GM23338 (cell line): ENCODE measurements around the gene EGF. TPM values are rescaled to one million over a fixed set of nuclear protein-coding genes. Genes with fewer than 3 reads are reported as not detected.

Experiments used
- ATAC-seq: fragments of 200-7000 bp; cut with Tn5 transposase; 3 replicates; pipeline ENCODE4 v1.9.1; 2020
- DNase-seq: peaks from one replicate; pipeline ENCODE4 v3.0.0-alpha.2; 2015; ENCODE audit warnings: low spot score
- H2AFZ ChIP-seq: fragments of 200-600 bp; sonication (generic); 2 replicates; pipeline ENCODE4 v1.8.0; 2016; ENCODE audit warnings: antibody characterized with exemption, mild to moderate bottlenecking, moderate library complexity
- H3F3A ChIP-seq: fragments of 200-600 bp; sonication (generic); replicated peaks from 2 replicates; pipeline ENCODE4 v1.8.0; 2017; ENCODE audit warnings: antibody characterized with exemption, mixed run types, low read depth
- H3K27ac ChIP-seq: fragments of 200-600 bp; sonication (generic); 2 replicates; pipeline ENCODE4 v1.6.1; 2016; ENCODE audit warnings: low read depth
- H3K27me3 ChIP-seq: fragments of 200-600 bp; sonication (generic); 2 replicates; pipeline ENCODE4 v1.8.0; 2016; ENCODE audit warnings: mild to moderate bottlenecking, mixed run types, moderate library complexity; ENCODE audit not compliant: insufficient read depth
- H3K36me3 ChIP-seq: fragments of 200-600 bp; sonication (generic); 2 replicates; pipeline ENCODE4 v1.8.0; 2016; ENCODE audit warnings: mild to moderate bottlenecking; ENCODE audit not compliant: insufficient read depth
- H3K4me1 ChIP-seq: fragments of 200-600 bp; sonication (generic); 2 replicates; pipeline ENCODE4 v1.8.0; 2016; ENCODE audit warnings: mild to moderate bottlenecking, moderate library complexity; ENCODE audit not compliant: insufficient read depth
- H3K4me2 ChIP-seq: fragments of 200-600 bp; sonication (generic); 2 replicates; pipeline ENCODE4 v1.7.1; 2017; ENCODE audit warnings: mixed run types
- H3K4me3 ChIP-seq: fragments of 200-600 bp; sonication (generic); 2 replicates; pipeline ENCODE4 v1.6.1; 2016; ENCODE audit warnings: mixed run types
- H3K79me2 ChIP-seq: fragments of 200-600 bp; sonication (generic); replicated peaks from 2 replicates; pipeline ENCODE4 v1.8.0; 2017; ENCODE audit warnings: mild to moderate bottlenecking; ENCODE audit not compliant: insufficient read depth
- H3K9me2 ChIP-seq: fragments of 200-600 bp; sonication (generic); 2 replicates; pipeline ENCODE4 v1.8.0; 2017; ENCODE audit not compliant: insufficient read depth
- H4K20me1 ChIP-seq: fragments of 200-600 bp; sonication (generic); replicated peaks from 2 replicates; pipeline ENCODE4 v1.8.0; 2017; ENCODE audit warnings: mild to moderate bottlenecking; ENCODE audit not compliant: insufficient read depth
- H3K27ac Mint-ChIP-seq: 2 replicates; pipeline ENCODE4 v1.8.0; 2020; ENCODE audit warnings: inconsistent platforms, mild to moderate bottlenecking, moderate library complexity, mixed read lengths
- H3K27me3 Mint-ChIP-seq: 3 replicates; pipeline ENCODE4 v1.8.0; 2022; ENCODE audit warnings: low read depth, mild to moderate bottlenecking, moderate library complexity, mixed read lengths, inconsistent platforms; ENCODE audit not compliant: insufficient read depth, poor library complexity
- H3K36me3 Mint-ChIP-seq: 3 replicates; pipeline ENCODE4 v1.8.0; 2021; ENCODE audit warnings: low read depth, mild to moderate bottlenecking, inconsistent platforms, moderate library complexity, mixed read lengths
- H3K4me1 Mint-ChIP-seq: 3 replicates; pipeline ENCODE4 v1.8.0; 2020; ENCODE audit warnings: mild to moderate bottlenecking, inconsistent platforms, mixed read lengths
- H3K4me3 Mint-ChIP-seq: 3 replicates; pipeline ENCODE4 v1.8.0; 2021; ENCODE audit warnings: moderate library complexity, mild to moderate bottlenecking, inconsistent platforms, mixed read lengths
- H3K9me3 Mint-ChIP-seq: 3 replicates; pipeline ENCODE4 v1.8.0; 2020; ENCODE audit warnings: moderate library complexity, mild to moderate bottlenecking, inconsistent platforms, mixed read lengths
- CREB1 ChIP-seq: fragments of 250-450 bp; sonication (Bioruptor Pico); IDR thresholded peaks from 2 replicates; pipeline ENCODE4 v1.5.0; 2020; ENCODE audit warnings: low read depth, mild to moderate bottlenecking, moderate library complexity
- EZH2 ChIP-seq: fragments of 200-600 bp; sonication (generic); IDR thresholded peaks from one replicate; pipeline ENCODE4 v1.8.0; 2017; ENCODE audit warnings: antibody characterized with exemption, mild to moderate bottlenecking, low read depth; ENCODE audit not compliant: unreplicated experiment
- EZH2phosphoT487 ChIP-seq: fragments of 200-600 bp; sonication (generic); IDR thresholded peaks from one replicate; pipeline ENCODE4 v1.8.1; 2018; ENCODE audit warnings: antibody characterized with exemption; ENCODE audit not compliant: unreplicated experiment
- JUNB ChIP-seq: IDR thresholded peaks from one replicate; pipeline ENCODE4 v1.6.1; 2016; ENCODE audit warnings: antibody characterized with exemption; ENCODE audit not compliant: unreplicated experiment
- NANOG ChIP-seq: IDR thresholded peaks from 2 replicates; pipeline ENCODE4 v1.6.1; 2016; ENCODE audit warnings: antibody characterized with exemption, borderline replicate concordance
- POLR2AphosphoS5 ChIP-seq: IDR thresholded peaks from 2 replicates; pipeline ENCODE4 v1.6.1; 2016; ENCODE audit warnings: antibody characterized with exemption, low read depth
- STAT1 ChIP-seq: IDR thresholded peaks from one replicate; pipeline ENCODE4 v1.6.1; 2016; ENCODE audit warnings: antibody characterized with exemption; ENCODE audit not compliant: unreplicated experiment
- ZNF114 ChIP-seq: fragments of 250-450 bp; sonication (Bioruptor Pico); IDR thresholded peaks from 2 replicates; pipeline ENCODE4 v1.5.0; 2020; ENCODE audit warnings: mild to moderate bottlenecking, moderate library complexity
- ZNF331 ChIP-seq: fragments of 250-450 bp; sonication (Bioruptor Pico); IDR thresholded peaks from 2 replicates; pipeline ENCODE4 v1.5.0; 2020; ENCODE audit warnings: low read depth, mild to moderate bottlenecking, moderate library complexity
- polyA plus RNA-seq: library from polyadenylated mRNA; unstranded; fragments of >200 nt; fragmentation: Nextera tagmentation; extraction: Ambion mirVana; gene quantifications from 2 replicates; pipeline ENCODE4 v1.2.1, GENCODE V29; 2016
- total RNA-seq: library from RNA; depleted of rRNA; stranded (reverse); fragments of >200 nt; shearing (Covaris generic); gene quantifications from 2 replicates; pipeline ENCODE4 v1.2.3, GENCODE V29; 2014
- TF ChIP-seq, protein P1 (sequence below): IDR thresholded peaks from one replicate; pipeline ENCODE4 v1.6.1; 2018; ENCODE audit warnings: antibody characterized with exemption; ENCODE audit not compliant: unreplicated experiment
- TF ChIP-seq, protein P2 (sequence below): fragments of 250-450 bp; sonication (Bioruptor Pico); IDR thresholded peaks from 2 replicates; pipeline ENCODE4 v1.5.0; 2020; ENCODE audit warnings: mild to moderate bottlenecking, moderate library complexity
- TF ChIP-seq, protein P3 (sequence below): IDR thresholded peaks from 2 replicates; pipeline ENCODE4 v1.6.1; 2016; ENCODE audit warnings: antibody characterized with exemption
- TF ChIP-seq, protein P4 (sequence below), 2 experiments: fragments of 200-600 bp in 1 of 2; sonication (generic) in 1 of 2; conservative IDR thresholded peaks; 2 replicates each; pipeline versions ENCODE4 v1.5.1 to v1.6.1; 2016 to 2017; ENCODE audit warnings: antibody characterized with exemption in 2 of 2, low read depth in 2 of 2, mild to moderate bottlenecking in 2 of 2, moderate library complexity in 1 of 2

Gene EGF
- total and polyA plus RNA-seq, 2 experiments from 2014 or later = 1.4 to 3.0 TPM

GRCh38 chr4:109990261-109991257 is 77.9 kb downstream of the EGF start:
- no peak overlapping the region for H3K27ac Mint-ChIP-seq
- no peak for ATAC-seq

More at GRCh38 chr4:109990261-109991257, 77.9 kb downstream of the EGF start:
- H3K27me3 Mint-ChIP-seq = no peaks in the 10 kb centered on the region
- Histone ChIP-seq H4K20me1 (no peaks in the 10 kb centered on the region), H3K9me2 (no peaks in the 10 kb centered on the region), H3K4me3 (no peak overlapping the region), H3K27me3 (no peaks in the 10 kb centered on the region), H3K27ac (no peak overlapping the region), H3F3A (no peaks in the 10 kb centered on the region), H3K36me3 (no peaks in the 10 kb centered on the region), H3K79me2 (no peaks in the 10 kb centered on the region), H3K4me1 (no peaks in the 10 kb centered on the region), H3K4me2 (no peak overlapping the region), H2AFZ (no peak overlapping the region)
- no peaks in the 10 kb centered on the region for H3K9me3 Mint-ChIP-seq
- TF ChIP-seq, protein P1, sequence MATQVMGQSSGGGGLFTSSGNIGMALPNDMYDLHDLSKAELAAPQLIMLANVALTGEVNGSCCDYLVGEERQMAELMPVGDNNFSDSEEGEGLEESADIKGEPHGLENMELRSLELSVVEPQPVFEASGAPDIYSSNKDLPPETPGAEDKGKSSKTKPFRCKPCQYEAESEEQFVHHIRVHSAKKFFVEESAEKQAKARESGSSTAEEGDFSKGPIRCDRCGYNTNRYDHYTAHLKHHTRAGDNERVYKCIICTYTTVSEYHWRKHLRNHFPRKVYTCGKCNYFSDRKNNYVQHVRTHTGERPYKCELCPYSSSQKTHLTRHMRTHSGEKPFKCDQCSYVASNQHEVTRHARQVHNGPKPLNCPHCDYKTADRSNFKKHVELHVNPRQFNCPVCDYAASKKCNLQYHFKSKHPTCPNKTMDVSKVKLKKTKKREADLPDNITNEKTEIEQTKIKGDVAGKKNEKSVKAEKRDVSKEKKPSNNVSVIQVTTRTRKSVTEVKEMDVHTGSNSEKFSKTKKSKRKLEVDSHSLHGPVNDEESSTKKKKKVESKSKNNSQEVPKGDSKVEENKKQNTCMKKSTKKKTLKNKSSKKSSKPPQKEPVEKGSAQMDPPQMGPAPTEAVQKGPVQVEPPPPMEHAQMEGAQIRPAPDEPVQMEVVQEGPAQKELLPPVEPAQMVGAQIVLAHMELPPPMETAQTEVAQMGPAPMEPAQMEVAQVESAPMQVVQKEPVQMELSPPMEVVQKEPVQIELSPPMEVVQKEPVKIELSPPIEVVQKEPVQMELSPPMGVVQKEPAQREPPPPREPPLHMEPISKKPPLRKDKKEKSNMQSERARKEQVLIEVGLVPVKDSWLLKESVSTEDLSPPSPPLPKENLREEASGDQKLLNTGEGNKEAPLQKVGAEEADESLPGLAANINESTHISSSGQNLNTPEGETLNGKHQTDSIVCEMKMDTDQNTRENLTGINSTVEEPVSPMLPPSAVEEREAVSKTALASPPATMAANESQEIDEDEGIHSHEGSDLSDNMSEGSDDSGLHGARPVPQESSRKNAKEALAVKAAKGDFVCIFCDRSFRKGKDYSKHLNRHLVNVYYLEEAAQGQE = no peak
- no peak for TF ChIP-seq EZH2
- TF ChIP-seq NANOG = no peak
- TF ChIP-seq STAT1 = no peak
- TF ChIP-seq ZNF114 (CRISPR knock-in tag) = no peak
- no peak for TF ChIP-seq JUNB
- TF ChIP-seq, protein P2, sequence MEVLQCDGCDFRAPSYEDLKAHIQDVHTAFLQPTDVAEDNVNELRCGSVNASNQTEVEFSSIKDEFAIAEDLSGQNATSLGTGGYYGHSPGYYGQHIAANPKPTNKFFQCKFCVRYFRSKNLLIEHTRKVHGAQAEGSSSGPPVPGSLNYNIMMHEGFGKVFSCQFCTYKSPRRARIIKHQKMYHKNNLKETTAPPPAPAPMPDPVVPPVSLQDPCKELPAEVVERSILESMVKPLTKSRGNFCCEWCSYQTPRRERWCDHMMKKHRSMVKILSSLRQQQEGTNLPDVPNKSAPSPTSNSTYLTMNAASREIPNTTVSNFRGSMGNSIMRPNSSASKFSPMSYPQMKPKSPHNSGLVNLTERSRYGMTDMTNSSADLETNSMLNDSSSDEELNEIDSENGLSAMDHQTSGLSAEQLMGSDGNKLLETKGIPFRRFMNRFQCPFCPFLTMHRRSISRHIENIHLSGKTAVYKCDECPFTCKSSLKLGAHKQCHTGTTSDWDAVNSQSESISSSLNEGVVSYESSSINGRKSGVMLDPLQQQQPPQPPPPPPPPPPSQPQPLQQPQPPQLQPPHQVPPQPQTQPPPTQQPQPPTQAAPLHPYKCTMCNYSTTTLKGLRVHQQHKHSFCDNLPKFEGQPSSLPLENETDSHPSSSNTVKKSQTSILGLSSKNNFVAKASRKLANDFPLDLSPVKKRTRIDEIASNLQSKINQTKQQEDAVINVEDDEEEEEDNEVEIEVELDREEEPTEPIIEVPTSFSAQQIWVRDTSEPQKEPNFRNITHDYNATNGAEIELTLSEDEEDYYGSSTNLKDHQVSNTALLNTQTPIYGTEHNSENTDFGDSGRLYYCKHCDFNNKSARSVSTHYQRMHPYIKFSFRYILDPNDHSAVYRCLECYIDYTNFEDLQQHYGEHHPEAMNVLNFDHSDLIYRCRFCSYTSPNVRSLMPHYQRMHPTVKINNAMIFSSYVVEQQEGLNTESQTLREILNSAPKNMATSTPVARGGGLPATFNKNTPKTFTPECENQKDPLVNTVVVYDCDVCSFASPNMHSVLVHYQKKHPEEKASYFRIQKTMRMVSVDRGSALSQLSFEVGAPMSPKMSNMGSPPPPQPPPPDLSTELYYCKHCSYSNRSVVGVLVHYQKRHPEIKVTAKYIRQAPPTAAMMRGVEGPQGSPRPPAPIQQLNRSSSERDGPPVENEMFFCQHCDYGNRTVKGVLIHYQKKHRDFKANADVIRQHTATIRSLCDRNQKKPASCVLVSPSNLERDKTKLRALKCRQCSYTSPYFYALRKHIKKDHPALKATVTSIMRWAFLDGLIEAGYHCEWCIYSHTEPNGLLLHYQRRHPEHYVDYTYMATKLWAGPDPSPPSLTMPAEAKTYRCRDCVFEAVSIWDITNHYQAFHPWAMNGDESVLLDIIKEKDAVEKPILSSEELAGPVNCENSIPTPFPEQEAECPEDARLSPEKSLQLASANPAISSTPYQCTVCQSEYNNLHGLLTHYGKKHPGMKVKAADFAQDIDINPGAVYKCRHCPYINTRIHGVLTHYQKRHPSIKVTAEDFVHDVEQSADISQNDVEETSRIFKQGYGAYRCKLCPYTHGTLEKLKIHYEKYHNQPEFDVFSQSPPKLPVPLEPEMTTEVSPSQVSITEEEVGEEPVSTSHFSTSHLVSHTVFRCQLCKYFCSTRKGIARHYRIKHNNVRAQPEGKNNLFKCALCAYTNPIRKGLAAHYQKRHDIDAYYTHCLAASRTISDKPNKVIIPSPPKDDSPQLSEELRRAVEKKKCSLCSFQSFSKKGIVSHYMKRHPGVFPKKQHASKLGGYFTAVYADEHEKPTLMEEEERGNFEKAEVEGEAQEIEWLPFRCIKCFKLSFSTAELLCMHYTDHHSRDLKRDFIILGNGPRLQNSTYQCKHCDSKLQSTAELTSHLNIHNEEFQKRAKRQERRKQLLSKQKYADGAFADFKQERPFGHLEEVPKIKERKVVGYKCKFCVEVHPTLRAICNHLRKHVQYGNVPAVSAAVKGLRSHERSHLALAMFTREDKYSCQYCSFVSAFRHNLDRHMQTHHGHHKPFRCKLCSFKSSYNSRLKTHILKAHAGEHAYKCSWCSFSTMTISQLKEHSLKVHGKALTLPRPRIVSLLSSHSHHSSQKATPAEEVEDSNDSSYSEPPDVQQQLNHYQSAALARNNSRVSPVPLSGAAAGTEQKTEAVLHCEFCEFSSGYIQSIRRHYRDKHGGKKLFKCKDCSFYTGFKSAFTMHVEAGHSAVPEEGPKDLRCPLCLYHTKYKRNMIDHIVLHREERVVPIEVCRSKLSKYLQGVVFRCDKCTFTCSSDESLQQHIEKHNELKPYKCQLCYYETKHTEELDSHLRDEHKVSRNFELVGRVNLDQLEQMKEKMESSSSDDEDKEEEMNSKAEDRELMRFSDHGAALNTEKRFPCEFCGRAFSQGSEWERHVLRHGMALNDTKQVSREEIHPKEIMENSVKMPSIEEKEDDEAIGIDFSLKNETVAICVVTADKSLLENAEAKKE (CRISPR knock-in tag) = no peak
- TF ChIP-seq POLR2AphosphoS5 = no peak
- TF ChIP-seq, protein P3, sequence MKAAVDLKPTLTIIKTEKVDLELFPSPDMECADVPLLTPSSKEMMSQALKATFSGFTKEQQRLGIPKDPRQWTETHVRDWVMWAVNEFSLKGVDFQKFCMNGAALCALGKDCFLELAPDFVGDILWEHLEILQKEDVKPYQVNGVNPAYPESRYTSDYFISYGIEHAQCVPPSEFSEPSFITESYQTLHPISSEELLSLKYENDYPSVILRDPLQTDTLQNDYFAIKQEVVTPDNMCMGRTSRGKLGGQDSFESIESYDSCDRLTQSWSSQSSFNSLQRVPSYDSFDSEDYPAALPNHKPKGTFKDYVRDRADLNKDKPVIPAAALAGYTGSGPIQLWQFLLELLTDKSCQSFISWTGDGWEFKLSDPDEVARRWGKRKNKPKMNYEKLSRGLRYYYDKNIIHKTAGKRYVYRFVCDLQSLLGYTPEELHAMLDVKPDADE = no peak
- TF ChIP-seq, protein P4, sequence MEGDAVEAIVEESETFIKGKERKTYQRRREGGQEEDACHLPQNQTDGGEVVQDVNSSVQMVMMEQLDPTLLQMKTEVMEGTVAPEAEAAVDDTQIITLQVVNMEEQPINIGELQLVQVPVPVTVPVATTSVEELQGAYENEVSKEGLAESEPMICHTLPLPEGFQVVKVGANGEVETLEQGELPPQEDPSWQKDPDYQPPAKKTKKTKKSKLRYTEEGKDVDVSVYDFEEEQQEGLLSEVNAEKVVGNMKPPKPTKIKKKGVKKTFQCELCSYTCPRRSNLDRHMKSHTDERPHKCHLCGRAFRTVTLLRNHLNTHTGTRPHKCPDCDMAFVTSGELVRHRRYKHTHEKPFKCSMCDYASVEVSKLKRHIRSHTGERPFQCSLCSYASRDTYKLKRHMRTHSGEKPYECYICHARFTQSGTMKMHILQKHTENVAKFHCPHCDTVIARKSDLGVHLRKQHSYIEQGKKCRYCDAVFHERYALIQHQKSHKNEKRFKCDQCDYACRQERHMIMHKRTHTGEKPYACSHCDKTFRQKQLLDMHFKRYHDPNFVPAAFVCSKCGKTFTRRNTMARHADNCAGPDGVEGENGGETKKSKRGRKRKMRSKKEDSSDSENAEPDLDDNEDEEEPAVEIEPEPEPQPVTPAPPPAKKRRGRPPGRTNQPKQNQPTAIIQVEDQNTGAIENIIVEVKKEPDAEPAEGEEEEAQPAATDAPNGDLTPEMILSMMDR (conservative IDR thresholded peaks at IDR 0.05; ENCODE audit: low read depth in 2 of 2) = no peak
- no peak for TF ChIP-seq EZH2phosphoT487
- no peak for TF ChIP-seq CREB1
- TF ChIP-seq ZNF331 (CRISPR knock-in tag) = no peak
- H3K36me3 Mint-ChIP-seq = no peaks in the 10 kb centered on the region
- H3K4me1 Mint-ChIP-seq = no peaks in the 10 kb centered on the region
- no peak for DNase-seq
- no peak overlapping the region for H3K4me3 Mint-ChIP-seq
